ENCODE data around the gene PEX5. TPM values are rescaled to one million over a fixed set of nuclear protein-coding genes. Genes with fewer than 3 reads are reported as not detected.
A peak's percentile ranks its signal among the peaks of the same experiment; 100 is the strongest.

PEX5 gene
- total and polyA plus RNA-seq, 4 donors: 19.8 to 59.8 (median 43.4) TPM

DNA sequence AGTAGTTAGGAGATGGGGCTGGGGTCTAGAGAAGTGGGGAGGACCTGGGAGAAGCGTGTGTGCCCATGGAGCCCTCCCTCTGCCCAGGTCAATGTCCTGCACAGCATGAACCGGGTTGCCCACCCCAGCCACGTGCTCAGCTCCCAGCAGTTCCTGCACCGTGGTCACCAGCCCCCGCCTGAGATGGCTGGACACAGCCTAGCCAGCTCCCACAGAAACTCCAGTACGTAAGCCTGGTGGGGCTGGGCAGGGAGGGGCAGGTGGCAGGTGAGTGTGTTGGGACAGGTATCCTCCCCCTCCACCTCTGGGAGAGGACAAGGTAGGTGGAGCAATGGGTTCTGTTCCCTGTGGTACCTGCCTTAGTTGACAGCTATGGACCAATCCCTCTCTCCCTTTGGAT lies 38.6 kb upstream of the PEX5 start:
- H3K27ac ChIP-seq (ENCODE audit: low read depth in 1 of 2, low read length in 1 of 2): peak overlapping the region in 1 of 2 donors; percentile 58
- H3K36me3 ChIP-seq (ENCODE audit: control insufficient read depth in 4 of 4, insufficient read depth in 4 of 4, low read length in 4 of 4): peaks cover 0 to 22% (median 14%) of the 10 kb centered on the region in 4 donors
- no peak overlapping the region for H3K4me3 ChIP-seq
- TF ChIP-seq, protein P1, sequence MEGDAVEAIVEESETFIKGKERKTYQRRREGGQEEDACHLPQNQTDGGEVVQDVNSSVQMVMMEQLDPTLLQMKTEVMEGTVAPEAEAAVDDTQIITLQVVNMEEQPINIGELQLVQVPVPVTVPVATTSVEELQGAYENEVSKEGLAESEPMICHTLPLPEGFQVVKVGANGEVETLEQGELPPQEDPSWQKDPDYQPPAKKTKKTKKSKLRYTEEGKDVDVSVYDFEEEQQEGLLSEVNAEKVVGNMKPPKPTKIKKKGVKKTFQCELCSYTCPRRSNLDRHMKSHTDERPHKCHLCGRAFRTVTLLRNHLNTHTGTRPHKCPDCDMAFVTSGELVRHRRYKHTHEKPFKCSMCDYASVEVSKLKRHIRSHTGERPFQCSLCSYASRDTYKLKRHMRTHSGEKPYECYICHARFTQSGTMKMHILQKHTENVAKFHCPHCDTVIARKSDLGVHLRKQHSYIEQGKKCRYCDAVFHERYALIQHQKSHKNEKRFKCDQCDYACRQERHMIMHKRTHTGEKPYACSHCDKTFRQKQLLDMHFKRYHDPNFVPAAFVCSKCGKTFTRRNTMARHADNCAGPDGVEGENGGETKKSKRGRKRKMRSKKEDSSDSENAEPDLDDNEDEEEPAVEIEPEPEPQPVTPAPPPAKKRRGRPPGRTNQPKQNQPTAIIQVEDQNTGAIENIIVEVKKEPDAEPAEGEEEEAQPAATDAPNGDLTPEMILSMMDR (IDR thresholded peaks at IDR 0.05; ENCODE audit: control extremely low read depth, extremely low read depth): no peak
- peaks cover 0 to 11% (median 7%) of the 10 kb centered on the region in 5 donors for H3K4me1 ChIP-seq (ENCODE audit: control insufficient read depth in 5 of 5, insufficient read depth in 5 of 5, low read length in 5 of 5)
- WGBS, 2 donors: 92% methylated on average over 6 of the region's 6 CpGs
- DNase-seq (no peak), ATAC-seq (ENCODE audit: insufficient read depth, low FRiP score) (no peak)
- no peaks in the 10 kb centered on the region for H3K9me3 ChIP-seq (ENCODE audit: control insufficient read depth in 4 of 4, insufficient read depth in 3 of 4, low read length in 3 of 4)
- H3K9ac ChIP-seq (ENCODE audit: insufficient read depth in 1 of 2, low read length in 2 of 2): no peak overlapping the region
- H3K27me3 ChIP-seq (ENCODE audit: control insufficient read depth in 3 of 3, insufficient read depth in 3 of 3, low read length in 2 of 3): no peaks in the 10 kb centered on the region

DNA sequence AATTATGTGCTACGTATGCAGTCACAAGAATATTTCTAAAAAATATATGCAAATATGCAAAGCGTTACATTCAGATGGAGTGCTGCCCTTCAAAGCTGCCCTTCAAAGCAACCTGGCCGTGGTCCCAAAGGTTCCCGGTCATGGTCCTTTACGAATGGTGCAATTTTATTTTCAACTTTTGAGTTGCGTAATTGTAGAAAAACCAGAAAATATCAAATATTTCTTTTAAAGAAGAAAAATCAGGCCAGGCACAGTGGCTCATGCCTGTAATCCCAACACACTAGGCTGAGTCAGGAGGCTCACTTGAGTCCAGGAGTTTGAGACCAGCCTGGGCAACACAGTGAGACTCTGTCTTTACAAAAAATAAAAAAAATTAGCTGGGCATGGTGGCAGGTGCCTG lies 38.0 kb upstream of the PEX5 start:
- Histone ChIP-seq H3K4me3 (no peak overlapping the region), H3K9me3 (ENCODE audit: control insufficient read depth in 4 of 4, insufficient read depth in 3 of 4, low read length in 3 of 4) (no peaks in the 10 kb centered on the region), H3K4me1 (ENCODE audit: control insufficient read depth in 5 of 5, insufficient read depth in 5 of 5, low read length in 5 of 5) (peaks cover 0 to 17% (median 7%) of the 10 kb centered on the region in 5 donors), H3K27me3 (ENCODE audit: control insufficient read depth in 3 of 3, insufficient read depth in 3 of 3, low read length in 2 of 3) (no peaks in the 10 kb centered on the region), H3K27ac (ENCODE audit: low read depth in 1 of 2, low read length in 1 of 2) (no peak overlapping the region), H3K36me3 (ENCODE audit: control insufficient read depth in 4 of 4, insufficient read depth in 4 of 4, low read length in 4 of 4) (peaks cover 0 to 22% (median 14%) of the 10 kb centered on the region in 4 donors), H3K9ac (ENCODE audit: insufficient read depth in 1 of 2, low read length in 2 of 2) (no peak overlapping the region)
- no peak for DNase-seq
- no peak for ATAC-seq (ENCODE audit: insufficient read depth, low FRiP score)
- WGBS, 2 donors: 66 to 72% methylated on average over 6 of the region's 6 CpGs
- TF ChIP-seq, protein P1 (IDR thresholded peaks at IDR 0.05; ENCODE audit: control extremely low read depth, extremely low read depth): no peak

DNA sequence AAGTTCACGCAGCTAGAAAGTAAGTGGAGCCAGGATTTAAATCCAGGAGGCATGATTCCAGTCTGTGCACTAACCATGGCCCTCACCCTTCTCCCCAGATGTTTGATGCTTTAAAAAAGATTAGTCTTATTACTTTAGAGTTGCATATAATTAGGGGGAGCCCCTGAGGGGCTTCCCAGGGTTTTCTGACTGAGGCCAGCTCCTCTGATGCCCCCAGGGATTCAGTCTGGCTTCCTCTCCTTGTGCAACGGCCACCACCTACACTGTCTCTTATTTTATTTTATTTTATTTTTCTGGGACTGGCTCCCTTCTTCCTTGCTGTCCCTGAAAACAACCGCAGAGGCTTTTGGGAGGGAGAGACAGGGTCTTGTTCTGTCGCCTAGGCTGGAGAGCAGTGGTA lies 36.7 kb upstream of the PEX5 start:
- Histone ChIP-seq H3K9me3 (ENCODE audit: control insufficient read depth in 4 of 4, insufficient read depth in 3 of 4, low read length in 3 of 4) (no peaks in the 10 kb centered on the region), H3K4me1 (ENCODE audit: control insufficient read depth in 5 of 5, insufficient read depth in 5 of 5, low read length in 5 of 5) (peaks cover 0 to 23% (median 7%) of the 10 kb centered on the region in 5 donors), H3K36me3 (ENCODE audit: control insufficient read depth in 4 of 4, insufficient read depth in 4 of 4, low read length in 4 of 4) (peaks cover 0 to 19% (median 18%) of the 10 kb centered on the region in 4 donors), H3K9ac (ENCODE audit: insufficient read depth in 1 of 2, low read length in 2 of 2) (no peak overlapping the region), H3K27me3 (ENCODE audit: control insufficient read depth in 3 of 3, insufficient read depth in 3 of 3, low read length in 2 of 3) (no peaks in the 10 kb centered on the region), H3K27ac (ENCODE audit: low read depth in 1 of 2, low read length in 1 of 2) (no peak overlapping the region), H3K4me3 (no peak overlapping the region)
- DNase-seq (no peak), ATAC-seq (ENCODE audit: insufficient read depth, low FRiP score) (no peak)
- WGBS, 2 donors: 93 to 94% methylated on average over 4 of the region's 4 CpGs
- TF ChIP-seq, protein P1 (IDR thresholded peaks at IDR 0.05; ENCODE audit: control extremely low read depth, extremely low read depth): no peak

DNA sequence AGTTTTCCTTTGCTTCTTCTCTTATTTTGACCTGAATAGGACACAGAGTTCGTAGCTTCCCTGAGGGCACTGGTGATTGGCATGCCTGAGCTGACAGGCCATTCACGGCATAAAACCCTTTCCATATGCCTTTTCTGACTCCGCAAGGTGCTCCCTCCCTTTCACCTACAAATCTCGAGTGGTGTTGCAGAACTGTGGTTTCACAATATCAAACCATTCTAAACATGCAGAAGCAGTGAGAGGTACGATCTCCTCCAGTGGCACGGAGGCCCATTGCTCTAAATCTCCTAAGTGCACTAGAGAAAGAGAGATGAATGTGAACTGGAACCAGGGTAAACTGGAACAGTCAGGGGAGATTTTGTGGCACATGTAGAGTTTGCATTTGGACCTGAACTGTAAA lies 35.4 kb upstream of the PEX5 start:
- H3K9me3 ChIP-seq (ENCODE audit: control insufficient read depth in 4 of 4, insufficient read depth in 3 of 4, low read length in 3 of 4): no peaks in the 10 kb centered on the region
- ATAC-seq (ENCODE audit: insufficient read depth, low FRiP score): no peak
- no peaks in the 10 kb centered on the region for H3K27me3 ChIP-seq (ENCODE audit: control insufficient read depth in 3 of 3, insufficient read depth in 3 of 3, low read length in 2 of 3)
- H3K4me1 ChIP-seq (ENCODE audit: control insufficient read depth in 5 of 5, insufficient read depth in 5 of 5, low read length in 5 of 5): peaks cover 0 to 23% (median 7%) of the 10 kb centered on the region in 5 donors
- H3K27ac ChIP-seq (ENCODE audit: low read depth in 1 of 2, low read length in 1 of 2): peak overlapping the region in 1 of 2 donors; percentile 6
- TF ChIP-seq, protein P1 (IDR thresholded peaks at IDR 0.05; ENCODE audit: control extremely low read depth, extremely low read depth): no peak
- H3K4me3 ChIP-seq: no peak overlapping the region
- DNase-seq: peak in 1 of 3 donors; percentile 51
- no peak overlapping the region for H3K9ac ChIP-seq (ENCODE audit: insufficient read depth in 1 of 2, low read length in 2 of 2)
- peaks cover 0 to 17% (median 14%) of the 10 kb centered on the region in 4 donors for H3K36me3 ChIP-seq (ENCODE audit: control insufficient read depth in 4 of 4, insufficient read depth in 4 of 4, low read length in 4 of 4)
- WGBS, 2 donors: 66 to 77% methylated on average over 6 of the region's 6 CpGs

Measured in lung (tissue), 12 donors.